ENCODE measurements around the gene CLDN19. TPM values are rescaled to one million over a fixed set of nuclear protein-coding genes. Genes with fewer than 3 reads are reported as not detected.

CLDN19 gene
- total and polyA plus RNA-seq, 3 experiments from 2014 or later: not detected

- Mint-ChIP-seq H3K4me3 (no peak overlapping the region), H3K4me1 (peaks cover 0 to 7% (median 2%) of the 10 kb centered on the region in 3 donors), H3K36me3 (no peaks in the 10 kb centered on the region), H3K9me3 (no peaks in the 10 kb centered on the region), H3K27me3 (peaks cover 0 to 3% of the 10 kb centered on the region in 2 donors), H3K27ac (peak overlapping the region in 2 of 8 donors; percentile 75 to 76)
- H3K36me3 ChIP-seq (ENCODE audit: insufficient read depth, low read length): no peaks in the 10 kb centered on the region
- ChIA-PET POLR2A (no interaction called here), CTCF (interaction anchor here (1.0 kb wide), 1 partner anchor 10 kb away, joined by 3 read pairs; no protein-coding TSS in a partner anchor)
- DNase-seq: no peak
- no peak overlapping the region for H3K4me3 ChIP-seq (ENCODE audit: low read length)
- H3K27me3 ChIP-seq (ENCODE audit: insufficient read depth, low read length, poor library complexity, severe bottlenecking): no peaks in the 10 kb centered on the region
- peaks cover 3% of the 10 kb centered on the region for H3K4me1 ChIP-seq (ENCODE audit: insufficient read depth, low read length)
- H3K27ac ChIP-seq (ENCODE audit: low read depth, low read length): no peak overlapping the region
- H3K9me3 ChIP-seq (ENCODE audit: low read length): no peaks in the 10 kb centered on the region
These were observed 3.4 kb downstream of the CLDN19 start for GRCh38 chr1:42736571-42737200.

- DNase-seq: no peak
- no peaks in the 10 kb centered on the region for H3K9me3 ChIP-seq (ENCODE audit: low read length)
- H3K4me3 Mint-ChIP-seq: no peak overlapping the region
- H3K4me1 Mint-ChIP-seq: peaks cover 0 to 7% (median 2%) of the 10 kb centered on the region in 3 donors
- peaks cover 3% of the 10 kb centered on the region for H3K4me1 ChIP-seq (ENCODE audit: insufficient read depth, low read length)
- ChIA-PET POLR2A (no interaction called here), CTCF (interaction anchor here (1.0 kb wide), 1 partner anchor 11 kb away, joined by 3 read pairs; no protein-coding TSS in a partner anchor)
- H3K36me3 Mint-ChIP-seq: no peaks in the 10 kb centered on the region
- H3K27me3 ChIP-seq (ENCODE audit: insufficient read depth, low read length, poor library complexity, severe bottlenecking): no peaks in the 10 kb centered on the region
- H3K27ac ChIP-seq (ENCODE audit: low read depth, low read length): no peak overlapping the region
- H3K27me3 Mint-ChIP-seq: peaks cover 0 to 3% of the 10 kb centered on the region in 2 donors
- no peak overlapping the region for H3K4me3 ChIP-seq (ENCODE audit: low read length)
- no peaks in the 10 kb centered on the region for H3K36me3 ChIP-seq (ENCODE audit: insufficient read depth, low read length)
- H3K9me3 Mint-ChIP-seq: no peaks in the 10 kb centered on the region
- H3K27ac Mint-ChIP-seq: no peak overlapping the region
These were observed 3.9 kb downstream of the CLDN19 start for GRCh38 chr1:42736152-42736551.

- CTCF ChIA-PET: interaction anchor here (1.0 kb wide), 1 partner anchor 11 kb away, joined by 3 read pairs; no protein-coding TSS in a partner anchor
- Mint-ChIP-seq H3K9me3 (no peaks in the 10 kb centered on the region), H3K27me3 (peaks cover 0 to 3% of the 10 kb centered on the region in 2 donors), H3K27ac (no peak overlapping the region), H3K4me1 (peaks cover 0 to 7% (median 2%) of the 10 kb centered on the region in 3 donors), H3K4me3 (no peak overlapping the region), H3K36me3 (no peaks in the 10 kb centered on the region)
- Histone ChIP-seq H3K4me3 (ENCODE audit: low read length) (no peak overlapping the region), H3K27me3 (ENCODE audit: insufficient read depth, low read length, poor library complexity, severe bottlenecking) (no peaks in the 10 kb centered on the region), H3K27ac (ENCODE audit: low read depth, low read length) (no peak overlapping the region), H3K36me3 (ENCODE audit: insufficient read depth, low read length) (no peaks in the 10 kb centered on the region), H3K9me3 (ENCODE audit: low read length) (no peaks in the 10 kb centered on the region), H3K4me1 (ENCODE audit: insufficient read depth, low read length) (peaks cover 3% of the 10 kb centered on the region)
- POLR2A ChIA-PET: interaction anchor here (0.6 kb wide), 1 partner anchor 13 kb away, joined by 5 read pairs; no protein-coding TSS in a partner anchor
- no peak for DNase-seq
These were observed 4.4 kb downstream of the CLDN19 start for GRCh38 chr1:42735477-42736105.

GRCh38 chr1:42735056-42735455, 5.0 kb downstream of the CLDN19 start:
- ChIA-PET CTCF (no interaction called here), POLR2A (interaction anchor here (0.6 kb wide), 1 partner anchor 13 kb away, joined by 5 read pairs; no protein-coding TSS in a partner anchor)
- no peak for DNase-seq
- Histone ChIP-seq H3K4me3 (ENCODE audit: low read length) (no peak overlapping the region), H3K27me3 (ENCODE audit: insufficient read depth, low read length, poor library complexity, severe bottlenecking) (no peaks in the 10 kb centered on the region), H3K27ac (ENCODE audit: low read depth, low read length) (no peak overlapping the region), H3K4me1 (ENCODE audit: insufficient read depth, low read length) (peaks cover 3% of the 10 kb centered on the region), H3K9me3 (ENCODE audit: low read length) (no peaks in the 10 kb centered on the region), H3K36me3 (ENCODE audit: insufficient read depth, low read length) (no peaks in the 10 kb centered on the region)
- Mint-ChIP-seq H3K27ac (no peak overlapping the region), H3K4me1 (peaks cover 0 to 7% (median 2%) of the 10 kb centered on the region in 3 donors), H3K27me3 (peaks cover 0 to 3% of the 10 kb centered on the region in 2 donors), H3K9me3 (no peaks in the 10 kb centered on the region), H3K36me3 (no peaks in the 10 kb centered on the region), H3K4me3 (no peak overlapping the region)

- H3K36me3 ChIP-seq (ENCODE audit: insufficient read depth, low read length): no peaks in the 10 kb centered on the region
- H3K4me1 ChIP-seq (ENCODE audit: insufficient read depth, low read length): peaks cover 3% of the 10 kb centered on the region
- no peaks in the 10 kb centered on the region for H3K9me3 ChIP-seq (ENCODE audit: low read length)
- DNase-seq: no peak
- no peaks in the 10 kb centered on the region for H3K36me3 Mint-ChIP-seq
- H3K4me3 Mint-ChIP-seq: no peak overlapping the region
- H3K27me3 Mint-ChIP-seq: peaks cover 0 to 3% of the 10 kb centered on the region in 2 donors
- no peak overlapping the region for H3K27ac Mint-ChIP-seq
- no peak overlapping the region for H3K27ac ChIP-seq (ENCODE audit: low read depth, low read length)
- H3K4me3 ChIP-seq (ENCODE audit: low read length): no peak overlapping the region
- H3K4me1 Mint-ChIP-seq: peaks cover 0 to 7% (median 2%) of the 10 kb centered on the region in 3 donors
- CTCF ChIA-PET: no interaction called here
- no peaks in the 10 kb centered on the region for H3K9me3 Mint-ChIP-seq
- POLR2A ChIA-PET: no interaction called here
- H3K27me3 ChIP-seq (ENCODE audit: insufficient read depth, low read length, poor library complexity, severe bottlenecking): no peaks in the 10 kb centered on the region
These were observed 5.6 kb downstream of the CLDN19 start for GRCh38 chr1:42734201-42735035.

GRCh38 chr1:42733415-42734200, 6.4 kb downstream of the CLDN19 start:
- ChIA-PET CTCF (no interaction called here), POLR2A (no interaction called here)
- H3K4me1 Mint-ChIP-seq: peaks cover 0 to 7% (median 2%) of the 10 kb centered on the region in 3 donors
- H3K27me3 Mint-ChIP-seq: peaks cover 0 to 3% of the 10 kb centered on the region in 2 donors
- no peak overlapping the region for H3K4me3 ChIP-seq (ENCODE audit: low read length)
- DNase-seq: no peak
- H3K36me3 ChIP-seq (ENCODE audit: insufficient read depth, low read length): no peaks in the 10 kb centered on the region
- no peaks in the 10 kb centered on the region for H3K36me3 Mint-ChIP-seq
- H3K27ac Mint-ChIP-seq: no peak overlapping the region
- no peak overlapping the region for H3K4me3 Mint-ChIP-seq
- H3K27me3 ChIP-seq (ENCODE audit: insufficient read depth, low read length, poor library complexity, severe bottlenecking): no peaks in the 10 kb centered on the region
- H3K4me1 ChIP-seq (ENCODE audit: insufficient read depth, low read length): peaks cover 3% of the 10 kb centered on the region
- H3K9me3 Mint-ChIP-seq: no peaks in the 10 kb centered on the region
- H3K27ac ChIP-seq (ENCODE audit: low read depth, low read length): no peak overlapping the region
- H3K9me3 ChIP-seq (ENCODE audit: low read length): no peaks in the 10 kb centered on the region

GRCh38 chr1:42732126-42732680, 7.8 kb downstream of the CLDN19 start:
- peaks cover 0 to 4% (median 1%) of the 10 kb centered on the region in 3 donors for H3K4me1 Mint-ChIP-seq
- peaks cover 0 to 3% of the 10 kb centered on the region in 2 donors for H3K27me3 Mint-ChIP-seq
- no peak overlapping the region for H3K4me3 Mint-ChIP-seq
- no peak for DNase-seq
- peaks cover under 1% of the 10 kb centered on the region for H3K4me1 ChIP-seq (ENCODE audit: insufficient read depth, low read length)
- CTCF ChIA-PET: no interaction called here
- POLR2A ChIA-PET: no interaction called here
- H3K27ac ChIP-seq (ENCODE audit: low read depth, low read length): no peak overlapping the region
- peak overlapping the region in 2 of 8 donors; percentile 3 to 45 for H3K27ac Mint-ChIP-seq
- no peaks in the 10 kb centered on the region for H3K27me3 ChIP-seq (ENCODE audit: insufficient read depth, low read length, poor library complexity, severe bottlenecking)
- H3K9me3 ChIP-seq (ENCODE audit: low read length): no peaks in the 10 kb centered on the region
- no peak overlapping the region for H3K4me3 ChIP-seq (ENCODE audit: low read length)
- H3K36me3 Mint-ChIP-seq: no peaks in the 10 kb centered on the region
- H3K9me3 Mint-ChIP-seq: no peaks in the 10 kb centered on the region
- H3K36me3 ChIP-seq (ENCODE audit: insufficient read depth, low read length): no peaks in the 10 kb centered on the region

Data from CD8-positive, alpha-beta memory T cell (primary cell).